Right atrium auricular region (tissue), 2 donors: ENCODE measurements around the gene SNX24. TPM values are rescaled to one million over a fixed set of nuclear protein-coding genes. Genes with fewer than 3 reads are reported as not detected.

Experiments
- DNase-seq: peaks from one replicate; pipeline ENCODE4 v3.0.0-alpha.2; 2019; ENCODE audit warnings: low spot score
- H3K27ac ChIP-seq, 2 donors: fragments of 200-600 bp; sonication (generic); 1 replicate in 1 of 2; 2 replicates in 1 of 2; pipeline ENCODE4 v1.5.1; 2016 to 2019
- H3K27me3 ChIP-seq, 2 donors: fragments of 200-600 bp; sonication (generic); one replicate each; pipeline versions ENCODE4 v1.5.1 to v1.6.0; 2017 to 2019
- H3K36me3 ChIP-seq: fragments of 200-600 bp; sonication (generic); one replicate; pipeline ENCODE4 v1.5.1; 2016
- H3K4me1 ChIP-seq, 2 donors: fragments of 200-600 bp; sonication (generic); one replicate each; pipeline versions ENCODE4 v1.5.1 to v1.6.0; 2017 to 2019
- H3K4me3 ChIP-seq, 2 donors: fragments of 200-600 bp; sonication (generic); 1 replicate in 1 of 2; 2 replicates in 1 of 2; pipeline ENCODE4 v1.5.1; 2017 to 2019; ENCODE audit warnings: mild to moderate bottlenecking in 1 of 2, moderate library complexity in 1 of 2
- H3K9me3 ChIP-seq, 2 donors: fragments of 200-600 bp; sonication (generic); one replicate each; pipeline ENCODE4 v1.5.1; 2019
- CTCF ChIP-seq, 2 donors: fragments of 200-600 bp; sonication (generic); IDR thresholded peaks; one replicate each; pipeline ENCODE4 v1.5.1; 2019; ENCODE audit warnings: antibody characterized with exemption in 2 of 2
- total RNA-seq, 2 donors: library from RNA; depleted of rRNA; stranded (reverse); fragments of >200 nt; gene quantifications; one replicate each; pipeline ENCODE4 v1.1.0, GENCODE V29; 2016

Gene SNX24
- total RNA-seq, 2 donors from 2014 or later, result 10.8 to 13.2 TPM

DNA sequence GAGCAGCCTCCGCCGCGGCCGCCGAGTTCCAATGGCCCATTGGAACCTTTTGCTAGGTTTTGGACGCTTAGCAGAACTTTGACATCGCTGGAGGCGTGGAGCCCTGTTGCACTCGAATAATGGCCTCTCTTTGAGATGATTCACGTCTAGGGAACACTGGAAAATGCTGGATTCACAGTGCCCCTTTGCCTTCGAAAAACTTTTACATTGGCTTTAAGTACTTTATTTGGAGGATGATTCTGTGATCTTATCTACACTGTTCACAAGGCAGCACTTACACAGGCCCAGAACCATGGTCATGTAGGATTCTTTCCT is 191.6 kb downstream of the SNX24 start:
- no peaks in the 10 kb centered on the region for H3K36me3 ChIP-seq
- H3K4me3 ChIP-seq, result peak overlapping the region; percentile 83 to 87
- no peak for TF ChIP-seq CTCF (IDR thresholded peaks at IDR 0.05)
- H3K27ac ChIP-seq, result peak overlapping the region; percentile 97 to 99
- H3K27me3 ChIP-seq, result no peaks in the 10 kb centered on the region
- no peaks in the 10 kb centered on the region for H3K9me3 ChIP-seq
- peak; percentile 68 for DNase-seq
- H3K4me1 ChIP-seq, result peaks cover 0 to 34% of the 10 kb centered on the region in 2 donors

DNA sequence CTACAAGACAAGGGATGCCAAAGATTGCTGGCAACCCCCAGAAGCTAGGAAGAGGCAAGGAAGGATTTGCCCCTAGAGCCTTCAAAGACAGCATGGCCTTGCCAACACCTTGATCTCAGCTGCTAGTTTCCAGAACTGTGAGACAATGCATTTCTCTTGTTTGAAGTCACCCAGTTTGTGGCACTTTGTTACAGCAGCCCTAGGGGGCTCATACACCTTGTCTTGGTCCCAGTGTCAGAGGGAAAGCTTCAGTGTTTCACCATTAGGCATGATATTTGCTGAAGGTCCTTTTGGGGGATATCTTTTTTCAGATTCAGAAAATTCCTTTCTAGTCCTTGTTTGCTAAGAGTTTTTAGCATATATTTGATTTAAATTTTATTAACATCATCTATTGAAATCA is 194.3 kb downstream of the SNX24 start:
- Histone ChIP-seq H3K4me1 (peaks cover 0 to 16% of the 10 kb centered on the region in 2 donors), H3K36me3 (no peaks in the 10 kb centered on the region), H3K9me3 (no peaks in the 10 kb centered on the region), H3K4me3 (no peak overlapping the region), H3K27ac (no peak overlapping the region), H3K27me3 (no peaks in the 10 kb centered on the region)
- TF ChIP-seq CTCF (IDR thresholded peaks at IDR 0.05), result no peak
- no peak for DNase-seq

DNA sequence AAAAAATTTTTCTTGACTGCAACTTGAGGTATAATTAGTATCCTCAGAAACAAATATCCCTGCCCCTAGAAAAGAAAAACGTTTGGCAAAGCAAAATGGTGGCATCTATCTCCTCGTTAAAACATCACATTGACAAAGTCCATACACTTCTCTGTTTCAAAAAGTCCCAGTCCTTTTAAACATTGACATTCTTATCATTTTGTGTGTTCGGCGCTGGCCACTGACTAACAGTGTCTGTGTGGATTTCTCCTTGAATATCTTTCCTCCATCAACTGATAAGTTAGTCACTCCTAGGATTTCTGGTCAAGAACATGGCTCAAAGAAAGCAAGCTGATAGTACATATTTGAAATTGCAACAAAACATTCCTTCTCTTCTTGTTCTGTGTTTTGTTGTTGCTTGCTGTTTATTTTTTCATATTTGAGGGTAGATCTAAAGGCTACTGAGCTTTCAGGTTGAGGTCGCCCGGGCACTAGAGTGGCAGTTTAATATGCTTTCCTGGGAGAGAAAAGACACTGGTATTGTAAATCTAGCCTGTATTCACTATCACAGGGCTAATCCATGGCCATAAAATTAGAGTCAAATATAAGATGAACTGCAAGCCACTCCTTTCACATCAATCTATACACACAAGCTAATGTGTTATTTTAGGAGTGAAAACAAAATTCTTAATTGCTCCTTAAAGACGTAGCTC is 199.7 kb downstream of the SNX24 start:
- no peak for DNase-seq
- Histone ChIP-seq H3K4me1 (peaks cover 0 to 7% of the 10 kb centered on the region in 2 donors), H3K27ac (no peak overlapping the region), H3K4me3 (no peak overlapping the region), H3K9me3 (no peaks in the 10 kb centered on the region), H3K36me3 (no peaks in the 10 kb centered on the region), H3K27me3 (no peaks in the 10 kb centered on the region)
- TF ChIP-seq CTCF (IDR thresholded peaks at IDR 0.05), result no peak

DNA sequence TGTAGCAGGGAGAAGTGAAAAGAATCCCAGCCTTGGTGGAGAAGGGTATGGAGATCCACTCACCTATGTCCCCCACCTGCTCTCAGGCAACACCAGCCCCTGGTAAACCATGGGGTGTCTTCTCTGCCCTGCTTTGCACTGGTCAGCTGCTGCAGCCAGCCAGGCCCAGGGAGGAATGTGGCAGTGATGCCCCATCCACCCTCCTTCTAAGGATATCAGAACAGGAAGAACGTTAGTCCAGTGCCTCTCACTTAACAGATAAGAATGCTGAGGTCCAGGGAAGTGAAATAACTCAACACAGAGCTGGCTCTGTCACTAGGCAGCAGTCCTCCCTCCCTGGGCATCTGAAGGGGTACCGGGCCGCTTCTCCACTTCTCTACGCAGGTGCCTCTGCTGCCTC is 200.8 kb downstream of the SNX24 start:
- no peak overlapping the region for H3K4me3 ChIP-seq
- peaks cover 0 to 9% of the 10 kb centered on the region in 2 donors for H3K9me3 ChIP-seq
- peaks cover 0 to 7% of the 10 kb centered on the region in 2 donors for H3K4me1 ChIP-seq
- no peaks in the 10 kb centered on the region for H3K36me3 ChIP-seq
- DNase-seq, result no peak
- H3K27me3 ChIP-seq, result no peaks in the 10 kb centered on the region
- H3K27ac ChIP-seq, result no peak overlapping the region
- TF ChIP-seq CTCF (IDR thresholded peaks at IDR 0.05), result peak in 1 of 2 donors; percentile 28

DNA sequence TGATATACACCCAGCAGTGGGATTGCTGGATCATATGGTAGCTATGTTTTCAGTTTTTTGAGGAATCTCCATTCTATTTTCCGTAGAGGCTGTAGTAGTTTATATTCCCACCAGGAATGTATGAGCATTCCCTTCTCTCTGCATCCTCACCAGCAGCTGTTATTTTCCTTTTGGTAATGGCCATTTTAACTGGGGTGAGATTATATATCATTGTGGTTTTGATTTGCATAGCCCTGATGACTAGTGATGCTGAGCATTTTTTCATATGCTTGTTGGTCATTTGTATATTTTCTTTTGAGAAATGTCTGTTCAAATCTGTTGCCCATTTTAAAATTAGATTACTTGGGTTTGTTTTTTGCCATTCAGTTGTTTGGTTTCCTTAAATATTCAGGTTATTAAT is 202.3 kb downstream of the SNX24 start:
- Histone ChIP-seq H3K9me3 (peaks cover 0 to 20% of the 10 kb centered on the region in 2 donors), H3K4me3 (no peak overlapping the region), H3K27ac (no peak overlapping the region), H3K36me3 (no peaks in the 10 kb centered on the region), H3K27me3 (no peaks in the 10 kb centered on the region), H3K4me1 (peaks cover 0 to 7% of the 10 kb centered on the region in 2 donors)
- DNase-seq, result no peak
- TF ChIP-seq CTCF (IDR thresholded peaks at IDR 0.05), result no peak

DNA sequence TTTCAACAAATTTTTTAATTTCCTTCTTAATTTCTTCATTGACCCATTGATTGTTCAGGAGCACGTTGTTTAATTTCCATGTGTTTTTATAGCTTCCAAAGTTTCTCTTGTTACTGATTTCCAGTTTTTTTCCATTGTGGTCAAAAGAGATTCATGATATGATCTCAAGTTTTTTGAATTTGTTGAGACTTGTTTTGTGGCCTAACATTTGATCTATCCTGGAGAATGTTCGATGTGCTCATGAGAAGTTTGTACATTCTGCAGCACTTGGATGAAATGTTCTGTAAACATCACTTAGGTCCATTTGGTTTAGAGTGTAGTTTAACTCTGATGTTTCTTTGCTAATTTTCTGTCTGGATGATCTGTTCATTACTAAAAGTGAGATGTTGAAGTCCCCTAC is 205.8 kb downstream of the SNX24 start:
- H3K36me3 ChIP-seq, result no peaks in the 10 kb centered on the region
- TF ChIP-seq CTCF (IDR thresholded peaks at IDR 0.05), result no peak
- H3K9me3 ChIP-seq, result peaks cover 0 to 20% of the 10 kb centered on the region in 2 donors
- peaks cover 0 to 5% of the 10 kb centered on the region in 2 donors for H3K4me1 ChIP-seq
- H3K4me3 ChIP-seq, result no peak overlapping the region
- no peak overlapping the region for H3K27ac ChIP-seq
- H3K27me3 ChIP-seq, result no peaks in the 10 kb centered on the region
- DNase-seq, result no peak
